Adrenal gland (tissue), 12 donors: Measurements from ENCODE around the gene SH3BP4. TPM values are rescaled to one million over a fixed set of nuclear protein-coding genes. Genes with fewer than 3 reads are reported as not detected.

Experiments
- DNase-seq, 7 donors: peaks; one replicate each; pipeline ENCODE4 v3.0.0-alpha.2; 2019 to 2020
- H3K27ac ChIP-seq, 5 donors: fragments of 200-600 bp; sonication (generic) in 4 of 5; 1 replicate in 3 of 5; 2 replicates in 2 of 5; pipeline versions ENCODE4 v1.5.1 to v1.8.0; 2016 to 2020; ENCODE audit warnings: mild to moderate bottlenecking in 1 of 5
- H3K27me3 ChIP-seq: fragments of 200-600 bp; 2 replicates; pipeline ENCODE4 v1.8.0; 2021
- H3K36me3 ChIP-seq, 2 donors: fragments of 200-600 bp; replicated peaks in 1 of 2; 1 replicate in 1 of 2; 2 replicates in 1 of 2; pipeline versions ENCODE4 v1.5.1 to v1.8.0; 2018 to 2022
- H3K4me1 ChIP-seq, 2 donors: fragments of 200-600 bp; replicated peaks in 1 of 2; 1 replicate in 1 of 2; 2 replicates in 1 of 2; pipeline versions ENCODE4 v1.5.1 to v1.8.0; 2018 to 2021
- H3K4me3 ChIP-seq, 4 donors: fragments of 200-600 bp; sonication (generic) in 3 of 4; one replicate each; pipeline ENCODE4 v1.5.1; 2016 to 2018
- H3K9me3 ChIP-seq, 3 donors: fragments of 200-600 bp; sonication (generic) in 1 of 3; replicated peaks in 1 of 3; 1 replicate in 2 of 3; 2 replicates in 1 of 3; pipeline versions ENCODE4 v1.5.1 to v1.8.0; 2016 to 2021
- POLR2A ChIP-seq, 2 donors: fragments of 450-650 bp; IDR thresholded peaks; one replicate each; pipeline ENCODE4 v1.6.1; 2017; ENCODE audit warnings: antibody characterized with exemption in 2 of 2, mild to moderate bottlenecking in 2 of 2, moderate library complexity in 1 of 2
- WGBS, 4 donors: extraction: QIAGEN DNeasy Blood & Tissue Kit in 2 of 4; methylation state at CpG; one replicate each; pipeline versions ENCODE4 v1.1.5 to v1.1.7; 2013 to 2017; 5-methylcytosine and 5-hydroxymethylcytosine counted together
- intact Hi-C, 2 donors: fragments of 100-400 bp; cut with DNase I; formaldehyde crosslinking; loops; one replicate each; pipeline versions ENCODE4 v1.14.1 to v1.15.0; 2022 to 2023
- polyA plus RNA-seq, 3 donors: library from polyadenylated mRNA; stranded (reverse); fragments of 200-250 nt in 2 of 3; fragments of 350-450 nt in 1 of 3; fragmentation: Illumina TruSeq in 1 of 3; extraction: RNeasy Lipid Tissue Mini Kit (QIAGEN cat#74804) in 1 of 3; gene quantifications; one replicate each; pipeline ENCODE4 v1.2.3, GENCODE V29; 2013 to 2014
- total RNA-seq, 9 donors: library from RNA; depleted of rRNA in 4 of 9; stranded (reverse); fragments of >200 nt in 4 of 9; fragments of 120-200 nt in 1 of 9; fragmentation: NEBNext Ultra II Directional in 1 of 9; extraction: Animal tissue kit (Norgen Biotek cat#: 25700) in 1 of 9; gene quantifications; one replicate each; pipeline versions ENCODE4 v1.1.0 to v1.2.4, GENCODE V29; 2013 to 2023
- TF ChIP-seq, protein P1 (sequence below), 6 experiments: fragments of 450-650 bp in 4 of 6; fragments of 200-600 bp in 2 of 6; sonication (generic) in 1 of 6; IDR thresholded peaks; 1 replicate in 5 of 6; 2 replicates in 1 of 6; pipeline versions ENCODE4 v1.5.1 to v1.8.0; 2016 to 2021; ENCODE audit warnings: antibody characterized with exemption in 6 of 6, mild to moderate bottlenecking in 2 of 6, moderate library complexity in 1 of 6
- donor health status: healthy with polysubstance abuse.
- donor health status: Bipolar disorder and iron deficiency.
- donor health status: DM: yes; HTN: yes; CAD: no.
- donor health status: DM: no; HTN: no; CAD: no.
- donor health status: DM: no; HTN: no; CAD: no.
- donor health status: DM: yes; HTN: yes; CAD: no.

Gene SH3BP4
- total and polyA plus RNA-seq, 12 donors: 5.1 to 26.9 (median 19.9) TPM

DNA sequence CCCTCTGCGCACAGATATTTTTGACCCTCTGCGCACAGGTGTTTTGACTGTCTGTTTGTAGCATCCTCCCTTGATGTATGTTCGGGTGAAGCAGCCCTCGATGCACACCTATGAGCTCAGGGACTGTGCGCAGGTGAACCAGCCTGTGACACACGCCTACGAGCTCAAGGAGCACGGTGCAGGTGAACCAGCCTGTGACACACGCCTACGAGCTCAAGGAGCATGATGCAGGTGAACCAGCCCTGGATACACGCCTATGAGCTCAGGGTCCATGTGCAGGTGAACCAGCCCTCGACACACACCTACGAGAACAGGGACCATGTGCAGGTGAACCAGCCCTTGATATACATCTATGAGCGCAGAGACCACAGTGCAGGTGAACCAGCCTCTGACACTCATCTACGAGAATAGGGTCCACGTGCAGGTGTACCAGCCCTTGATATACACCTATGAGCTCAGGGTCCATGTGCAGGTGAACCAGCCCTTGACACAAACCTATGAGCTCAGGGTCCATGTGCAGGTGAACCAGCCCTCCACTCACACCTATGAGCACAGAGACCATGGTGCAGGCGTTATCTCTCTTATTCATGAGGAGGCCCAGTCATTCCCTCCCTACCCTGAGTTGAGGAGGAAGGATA is 33.9 kb downstream of the SH3BP4 start:
- no peak overlapping the region for H3K27ac ChIP-seq
- no peak for DNase-seq
- WGBS, 4 donors: 85 to 97% (median 96%) methylated on average over 6 to 17 of the region's 17 CpGs
- H3K27me3 ChIP-seq: no peaks in the 10 kb centered on the region
- H3K4me3 ChIP-seq: no peak overlapping the region
- TF ChIP-seq, protein P1, sequence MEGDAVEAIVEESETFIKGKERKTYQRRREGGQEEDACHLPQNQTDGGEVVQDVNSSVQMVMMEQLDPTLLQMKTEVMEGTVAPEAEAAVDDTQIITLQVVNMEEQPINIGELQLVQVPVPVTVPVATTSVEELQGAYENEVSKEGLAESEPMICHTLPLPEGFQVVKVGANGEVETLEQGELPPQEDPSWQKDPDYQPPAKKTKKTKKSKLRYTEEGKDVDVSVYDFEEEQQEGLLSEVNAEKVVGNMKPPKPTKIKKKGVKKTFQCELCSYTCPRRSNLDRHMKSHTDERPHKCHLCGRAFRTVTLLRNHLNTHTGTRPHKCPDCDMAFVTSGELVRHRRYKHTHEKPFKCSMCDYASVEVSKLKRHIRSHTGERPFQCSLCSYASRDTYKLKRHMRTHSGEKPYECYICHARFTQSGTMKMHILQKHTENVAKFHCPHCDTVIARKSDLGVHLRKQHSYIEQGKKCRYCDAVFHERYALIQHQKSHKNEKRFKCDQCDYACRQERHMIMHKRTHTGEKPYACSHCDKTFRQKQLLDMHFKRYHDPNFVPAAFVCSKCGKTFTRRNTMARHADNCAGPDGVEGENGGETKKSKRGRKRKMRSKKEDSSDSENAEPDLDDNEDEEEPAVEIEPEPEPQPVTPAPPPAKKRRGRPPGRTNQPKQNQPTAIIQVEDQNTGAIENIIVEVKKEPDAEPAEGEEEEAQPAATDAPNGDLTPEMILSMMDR (IDR thresholded peaks at IDR 0.05): no peak
- no peak for TF ChIP-seq POLR2A (IDR thresholded peaks at IDR 0.05)
- H3K9me3 ChIP-seq: no peaks in the 10 kb centered on the region
- no peaks in the 10 kb centered on the region for H3K36me3 ChIP-seq
- intact Hi-C loops: no loop called here
- peaks cover 0 to 13% of the 10 kb centered on the region in 2 donors for H3K4me1 ChIP-seq

GRCh38 chr2:234986390-234986789 is 34.6 kb downstream of the SH3BP4 start:
- DNase-seq: no peak
- no peaks in the 10 kb centered on the region for H3K9me3 ChIP-seq
- intact Hi-C loops: no loop called here
- 88 to 94% (median 89%) methylated on average over 7 of the region's 7 CpGs for WGBS, 4 donors
- H3K27ac ChIP-seq: no peak overlapping the region
- no peak for TF ChIP-seq POLR2A (IDR thresholded peaks at IDR 0.05)
- TF ChIP-seq, protein P1 (IDR thresholded peaks at IDR 0.05): no peak
- no peak overlapping the region for H3K4me3 ChIP-seq
- H3K36me3 ChIP-seq: no peaks in the 10 kb centered on the region
- H3K27me3 ChIP-seq: no peaks in the 10 kb centered on the region
- H3K4me1 ChIP-seq: peaks cover 0 to 7% of the 10 kb centered on the region in 2 donors

DNA sequence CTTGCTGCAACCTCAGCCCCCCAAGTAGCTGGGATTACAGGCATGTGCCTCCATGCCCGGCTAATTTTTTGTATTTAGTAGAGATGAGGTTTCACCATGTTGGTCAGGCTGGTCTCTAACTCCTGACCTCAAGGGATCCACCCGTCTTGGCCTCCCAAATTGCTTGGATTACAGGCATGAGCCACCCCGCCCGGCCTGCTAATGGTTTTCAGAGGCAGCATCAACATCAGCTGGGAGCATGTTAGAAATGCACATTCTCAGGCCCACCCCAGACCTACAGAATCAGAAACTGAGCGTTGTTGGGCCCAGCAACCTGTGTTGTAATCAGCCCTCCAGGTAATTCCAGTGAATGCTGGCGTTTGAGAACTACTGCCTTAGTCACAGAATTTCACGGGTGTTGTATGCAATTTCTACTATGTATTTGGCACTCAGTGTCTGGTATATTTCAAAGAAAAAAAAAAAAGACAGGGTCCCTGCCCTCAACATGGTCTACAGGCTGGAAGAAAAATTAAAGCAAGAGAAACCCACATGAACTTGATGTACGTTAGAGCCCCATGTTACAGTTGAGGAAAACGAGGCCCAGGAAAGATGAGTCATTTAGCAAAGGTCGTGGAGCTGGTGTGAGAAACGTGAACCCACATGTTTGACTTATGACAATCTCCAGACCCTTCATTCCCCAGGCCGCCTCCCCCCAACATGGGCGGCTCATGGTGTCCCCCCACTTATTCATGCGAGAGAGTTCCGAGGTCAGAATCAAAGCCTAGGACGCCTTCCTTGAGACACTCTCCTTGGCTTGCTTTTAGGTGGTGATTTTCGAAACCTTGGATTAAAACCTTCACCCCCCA is 35.3 kb downstream of the SH3BP4 start:
- no peak for DNase-seq
- intact Hi-C loops: no loop called here
- Histone ChIP-seq H3K36me3 (no peaks in the 10 kb centered on the region), H3K27me3 (no peaks in the 10 kb centered on the region), H3K27ac (no peak overlapping the region), H3K4me1 (peaks cover 0 to 7% of the 10 kb centered on the region in 2 donors), H3K9me3 (no peaks in the 10 kb centered on the region), H3K4me3 (no peak overlapping the region)
- WGBS, 4 donors: 90 to 97% (median 94%) methylated on average over 14 to 17 of the region's 17 CpGs
- TF ChIP-seq POLR2A (IDR thresholded peaks at IDR 0.05): no peak
- TF ChIP-seq, protein P1 (IDR thresholded peaks at IDR 0.05): no peak

- Histone ChIP-seq H3K27ac (no peak overlapping the region), H3K4me3 (no peak overlapping the region), H3K36me3 (no peaks in the 10 kb centered on the region), H3K4me1 (peaks cover 0 to 7% of the 10 kb centered on the region in 2 donors), H3K9me3 (no peaks in the 10 kb centered on the region), H3K27me3 (no peaks in the 10 kb centered on the region)
- no peak for DNase-seq
- WGBS, 4 donors: 95 to 99% (median 97%) methylated on average over 7 of the region's 7 CpGs
- TF ChIP-seq, protein P1 (IDR thresholded peaks at IDR 0.05): no peak
- TF ChIP-seq POLR2A (IDR thresholded peaks at IDR 0.05): no peak
- intact Hi-C loops: no loop called here
These were observed 35.9 kb downstream of the SH3BP4 start for GRCh38 chr2:234987754-234988153.
